NK-92 treated with Interleukin-12 subunit alpha and Interleukin-12 subunit beta, amount 100 ng/mL, for 24 hours (cell line): ENCODE measurements around the gene PHF8.

Experiments used
- DNase-seq: peaks from one replicate; lab custom pipeline; 2025; lab: John Stamatoyannopoulos, UW

The PHF8 gene

GRCh38 chrX:54012830-54013500 is 31.3 kb downstream of the PHF8 start:
- DNase-seq: no peak

GRCh38 chrX:54007682-54008081 is 36.6 kb downstream of the PHF8 start:
- no peak for DNase-seq

- no peak for DNase-seq
These were observed 46.5 kb downstream of the PHF8 start for GRCh38 chrX:53997724-53998123.

- no peak for DNase-seq
These were observed 51.7 kb downstream of the PHF8 start for GRCh38 chrX:53992589-53992988.

GRCh38 chrX:53990171-53990570 is 54.1 kb downstream of the PHF8 start:
- no peak for DNase-seq

- no peak for DNase-seq
These were observed 59.4 kb downstream of the PHF8 start for GRCh38 chrX:53984895-53985294.

GRCh38 chrX:53974529-53974928 is 69.7 kb downstream of the PHF8 start:
- no peak for DNase-seq

GRCh38 chrX:53969540-53969939 is 74.7 kb downstream of the PHF8 start:
- DNase-seq: no peak

GRCh38 chrX:53950130-53950733 is 94.0 kb downstream of the PHF8 start:
- DNase-seq: no peak

GRCh38 chrX:53940180-53940579 is 104.1 kb downstream of the PHF8 start:
- DNase-seq: no peak

GRCh38 chrX:53939127-53939526 is 105.1 kb downstream of the PHF8 start:
- DNase-seq: no peak

GRCh38 chrX:53930515-53931380 is 113.5 kb downstream of the PHF8 start:
- DNase-seq: no peak

GRCh38 chrX:53926030-53926429 is 118.2 kb downstream of the PHF8 start:
- DNase-seq: no peak

GRCh38 chrX:53918702-53919101 is 125.6 kb downstream of the PHF8 start:
- no peak for DNase-seq

GRCh38 chrX:53900623-53901022 is 143.7 kb downstream of the PHF8 start:
- DNase-seq: no peak

- DNase-seq: no peak
These were observed 149.0 kb downstream of the PHF8 start for GRCh38 chrX:53895270-53895669.
